SK-N-MC (cell line): Measurements from ENCODE around the gene TRIM62.

Experiments used
- EZH2 ChIP-seq: fragments of 200-600 bp; sonication (generic); IDR thresholded peaks from one replicate; pipeline ENCODE4 v1.6.1; 2017; ENCODE audit warnings: antibody characterized with exemption
- FOXP2 ChIP-seq: optimal IDR thresholded peaks from 2 replicates; pipeline ENCODE3; 2011; ENCODE audit warnings: mild to moderate bottlenecking, moderate library complexity; ENCODE audit not compliant: insufficient read depth; ENCODE audit errors: extremely low read length, control extremely low read depth
- POLR2AphosphoS5 ChIP-seq: IDR thresholded peaks from 2 replicates; pipeline ENCODE4 v1.6.1; 2012; ENCODE audit warnings: mild to moderate bottlenecking, low read depth, low read length, borderline replicate concordance

GRCh38 chr1:33152685-33153432 is 29.0 kb downstream of the TRIM62 start:
- TF ChIP-seq POLR2AphosphoS5 (no peak), EZH2 (no peak), FOXP2 (no peak)
